ENCODE measurements around the gene ACYP1. TPM values are rescaled to one million over a fixed set of nuclear protein-coding genes. Genes with fewer than 3 reads are reported as not detected.

The ACYP1 gene
- total and polyA plus RNA-seq, 9 of the 15 experiments (the other 6 are each of a cell fraction or from before 2014, with no cell fraction given), result 19.9 to 113 (median 52.3) TPM

DNA sequence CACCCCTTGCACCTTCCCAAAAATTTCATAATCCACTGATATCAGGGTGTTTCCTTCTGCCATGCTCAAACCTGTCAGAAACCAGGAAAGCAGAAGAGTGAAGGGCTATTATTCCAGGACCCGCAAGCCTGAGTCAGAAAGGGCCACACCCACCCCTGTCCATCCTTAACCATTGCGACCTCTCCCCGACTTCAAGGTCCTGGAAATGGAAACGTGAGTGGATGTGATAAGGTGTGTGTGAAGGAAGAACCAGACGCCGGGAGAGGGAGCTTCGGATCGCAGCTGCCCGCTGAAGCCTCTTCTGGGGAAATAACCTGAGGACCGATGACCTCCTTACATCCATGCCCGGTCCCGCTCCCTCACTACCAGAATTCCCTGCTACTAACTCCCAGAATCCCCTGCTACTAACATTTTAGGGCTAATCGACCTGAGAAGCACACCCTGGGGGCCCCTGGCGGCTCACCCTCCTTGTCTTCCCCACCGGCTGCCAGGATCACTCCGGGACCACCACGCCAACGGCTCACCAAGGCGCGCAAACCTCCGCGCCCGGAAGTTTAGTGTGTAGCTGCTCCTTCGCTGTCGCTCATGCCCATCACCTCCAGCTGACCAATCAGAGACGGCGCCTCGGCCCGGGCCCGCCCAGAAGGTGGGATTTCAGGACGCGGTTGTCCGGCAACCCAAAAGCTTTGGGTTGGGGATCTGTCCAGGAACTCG lies at the start of gene ACYP1 (continued):
- TF ChIP-seq KDM1A (IDR thresholded peaks at IDR 0.05), result 0 out of 4 replicates have a peak, but pooled peaks of 1 of the 2 experiments have one; percentile 28
- TF ChIP-seq, protein P1, sequence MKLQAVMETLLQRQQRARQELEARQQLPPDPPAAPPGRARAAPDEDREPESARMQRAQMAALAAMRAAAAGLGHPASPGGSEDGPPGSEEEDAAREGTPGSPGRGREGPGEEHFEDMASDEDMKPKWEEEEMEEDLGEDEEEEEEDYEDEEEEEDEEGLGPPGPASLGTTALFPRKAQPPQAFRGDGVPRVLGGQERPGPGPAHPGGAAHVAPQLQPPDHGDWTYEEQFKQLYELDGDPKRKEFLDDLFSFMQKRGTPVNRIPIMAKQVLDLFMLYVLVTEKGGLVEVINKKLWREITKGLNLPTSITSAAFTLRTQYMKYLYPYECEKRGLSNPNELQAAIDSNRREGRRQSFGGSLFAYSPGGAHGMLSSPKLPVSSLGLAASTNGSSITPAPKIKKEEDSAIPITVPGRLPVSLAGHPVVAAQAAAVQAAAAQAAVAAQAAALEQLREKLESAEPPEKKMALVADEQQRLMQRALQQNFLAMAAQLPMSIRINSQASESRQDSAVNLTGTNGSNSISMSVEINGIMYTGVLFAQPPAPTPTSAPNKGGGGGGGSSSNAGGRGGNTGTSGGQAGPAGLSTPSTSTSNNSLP (IDR thresholded peaks at IDR 0.05; ENCODE audit: borderline replicate concordance, low read depth, low read length), result no peak
- TF ChIP-seq NFE2L1 (tag; IDR thresholded peaks at IDR 0.05; ENCODE audit: borderline replicate concordance, low read depth), result no peak
- TF ChIP-seq SPI1 (IDR thresholded peaks at IDR 0.05; ENCODE audit: borderline replicate concordance, low read depth, low read length), result no peak
- TF ChIP-seq ZNF23 (CRISPR knock-in tag; IDR thresholded peaks at IDR 0.05), result no peak
- no peak for TF ChIP-seq RUNX1 (IDR thresholded peaks at IDR 0.05; ENCODE audit: low read depth)
- no peak for TF ChIP-seq ZNF354B (CRISPR knock-in tag; IDR thresholded peaks at IDR 0.05)
- TF ChIP-seq ZNF717 (CRISPR knock-in tag; IDR thresholded peaks at IDR 0.05), result no peak
- no peak for TF ChIP-seq C11orf30 (IDR thresholded peaks at IDR 0.05; ENCODE audit: low read depth)
- no peak for TF ChIP-seq DNMT1 (IDR thresholded peaks at IDR 0.05)
- TF ChIP-seq CC2D1A (IDR thresholded peaks at IDR 0.05), result no peak
- no peak for TF ChIP-seq MBD1 (CRISPR knock-in tag; IDR thresholded peaks at IDR 0.05)
- TF ChIP-seq KAT7 (CRISPR knock-in tag; IDR thresholded peaks at IDR 0.05; ENCODE audit: borderline replicate concordance), result no peak
- peak; percentile 87 for TF ChIP-seq ASH1L (IDR thresholded peaks at IDR 0.05; ENCODE audit: borderline replicate concordance, low read depth, partially characterized antibody)
- no peak for TF ChIP-seq DLX4 (CRISPR knock-in tag; IDR thresholded peaks at IDR 0.05)
- no peak for TF ChIP-seq SMAD1 (IDR thresholded peaks at IDR 0.05; ENCODE audit: low read depth, low read length, partially characterized antibody)
- TF ChIP-seq TAF15 (IDR thresholded peaks at IDR 0.05; ENCODE audit: low read depth, low read length), result no peak
- TF ChIP-seq, protein P2, sequence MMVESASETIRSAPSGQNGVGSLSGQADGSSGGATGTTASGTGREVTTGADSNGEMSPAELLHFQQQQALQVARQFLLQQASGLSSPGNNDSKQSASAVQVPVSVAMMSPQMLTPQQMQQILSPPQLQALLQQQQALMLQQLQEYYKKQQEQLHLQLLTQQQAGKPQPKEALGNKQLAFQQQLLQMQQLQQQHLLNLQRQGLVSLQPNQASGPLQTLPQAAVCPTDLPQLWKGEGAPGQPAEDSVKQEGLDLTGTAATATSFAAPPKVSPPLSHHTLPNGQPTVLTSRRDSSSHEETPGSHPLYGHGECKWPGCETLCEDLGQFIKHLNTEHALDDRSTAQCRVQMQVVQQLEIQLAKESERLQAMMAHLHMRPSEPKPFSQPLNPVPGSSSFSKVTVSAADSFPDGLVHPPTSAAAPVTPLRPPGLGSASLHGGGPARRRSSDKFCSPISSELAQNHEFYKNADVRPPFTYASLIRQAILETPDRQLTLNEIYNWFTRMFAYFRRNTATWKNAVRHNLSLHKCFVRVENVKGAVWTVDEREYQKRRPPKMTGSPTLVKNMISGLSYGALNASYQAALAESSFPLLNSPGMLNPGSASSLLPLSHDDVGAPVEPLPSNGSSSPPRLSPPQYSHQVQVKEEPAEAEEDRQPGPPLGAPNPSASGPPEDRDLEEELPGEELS (CRISPR knock-in tag; IDR thresholded peaks at IDR 0.05; ENCODE audit: borderline replicate concordance), result no peak
- TF ChIP-seq, protein P3, sequence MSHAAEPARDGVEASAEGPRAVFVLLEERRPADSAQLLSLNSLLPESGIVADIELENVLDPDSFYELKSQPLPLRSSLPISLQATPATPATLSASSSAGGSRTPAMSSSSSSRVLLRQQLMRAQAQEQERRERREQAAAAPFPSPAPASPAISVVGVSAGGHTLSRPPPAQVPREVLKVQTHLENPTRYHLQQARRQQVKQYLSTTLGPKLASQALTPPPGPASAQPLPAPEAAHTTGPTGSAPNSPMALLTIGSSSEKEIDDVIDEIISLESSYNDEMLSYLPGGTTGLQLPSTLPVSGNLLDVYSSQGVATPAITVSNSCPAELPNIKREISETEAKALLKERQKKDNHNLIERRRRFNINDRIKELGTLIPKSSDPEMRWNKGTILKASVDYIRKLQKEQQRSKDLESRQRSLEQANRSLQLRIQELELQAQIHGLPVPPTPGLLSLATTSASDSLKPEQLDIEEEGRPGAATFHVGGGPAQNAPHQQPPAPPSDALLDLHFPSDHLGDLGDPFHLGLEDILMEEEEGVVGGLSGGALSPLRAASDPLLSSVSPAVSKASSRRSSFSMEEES (CRISPR knock-in tag; IDR thresholded peaks at IDR 0.05), result no peak
- TF ChIP-seq NCOA1 (IDR thresholded peaks at IDR 0.05; ENCODE audit: low read depth), result no peak
